Activated naive CD4-positive, alpha-beta T cell treated with anti-CD3 and anti-CD28 coated beads, Interleukin-2, amount 50 U/mL, for 16 hours (primary cell): ENCODE measurements around the gene DYNLRB1.

Experiments
- DNase-seq: peaks from one replicate; pipeline ENCODE4 v3.0.0-alpha.2; 2020

The DYNLRB1 gene

GRCh38 chr20:34559311-34560140 is 43.3 kb downstream of the DYNLRB1 start:
- no peak for DNase-seq

- DNase-seq = no peak
Measured at GRCh38 chr20:34560141-34560523, 43.9 kb downstream of the DYNLRB1 start.

GRCh38 chr20:34560614-34561013 is 44.4 kb downstream of the DYNLRB1 start:
- DNase-seq = no peak

- DNase-seq = no peak
Measured at GRCh38 chr20:34561661-34562060, 45.4 kb downstream of the DYNLRB1 start.

GRCh38 chr20:34562641-34563040 is 46.4 kb downstream of the DYNLRB1 start:
- no peak for DNase-seq

- no peak for DNase-seq
Measured at GRCh38 chr20:34564833-34565232, 48.6 kb downstream of the DYNLRB1 start.

- DNase-seq = no peak
Measured at GRCh38 chr20:34566978-34567891, 51.0 kb downstream of the DYNLRB1 start.

GRCh38 chr20:34567892-34568865 is 52.0 kb downstream of the DYNLRB1 start:
- DNase-seq = no peak

- DNase-seq = no peak
Measured at GRCh38 chr20:34569598-34569997, 53.4 kb downstream of the DYNLRB1 start.

- DNase-seq = no peak
Measured at GRCh38 chr20:34570859-34571306, 54.7 kb downstream of the DYNLRB1 start.

GRCh38 chr20:34571753-34572152 is 55.5 kb downstream of the DYNLRB1 start:
- DNase-seq = no peak

- DNase-seq = no peak
Measured at GRCh38 chr20:34573541-34574300, 57.5 kb downstream of the DYNLRB1 start.

GRCh38 chr20:34574426-34574825 is 58.2 kb downstream of the DYNLRB1 start:
- no peak for DNase-seq

GRCh38 chr20:34574861-34575260 is 58.6 kb downstream of the DYNLRB1 start:
- DNase-seq = no peak

GRCh38 chr20:34575271-34575670 is 59.0 kb downstream of the DYNLRB1 start:
- DNase-seq = no peak

- DNase-seq = no peak
Measured at GRCh38 chr20:34575756-34576155, 59.5 kb downstream of the DYNLRB1 start.

- no peak for DNase-seq
Measured at GRCh38 chr20:34577061-34577460, 60.8 kb downstream of the DYNLRB1 start.

- DNase-seq = no peak
Measured at GRCh38 chr20:34578025-34578424, 61.8 kb downstream of the DYNLRB1 start.

- DNase-seq = no peak
Measured at GRCh38 chr20:34578521-34578920, 62.3 kb downstream of the DYNLRB1 start.

GRCh38 chr20:34579191-34579978 is 63.2 kb downstream of the DYNLRB1 start:
- no peak for DNase-seq
